Left ventricle myocardium superior (tissue), 1 donor: Measurements from ENCODE around the gene BCLAF1. TPM values are rescaled to one million over a fixed set of nuclear protein-coding genes. Genes with fewer than 3 reads are reported as not detected.

Experiments
- ATAC-seq: fragments of 200-7000 bp; cut with Tn5 transposase; one replicate; pipeline ENCODE4 v1.9.1; 2020; ENCODE audit warnings: mild to moderate bottlenecking, moderate library complexity
- DNase-seq: peaks from one replicate; pipeline ENCODE4 v3.0.0-alpha.2; 2020
- intact Hi-C: fragments of 100-400 bp; cut with micrococcal nuclease; formaldehyde crosslinking; loops from one replicate; pipeline ENCODE4 v1.11.0; 2022
- long read RNA-seq: library from polyadenylated mRNA; unstranded; transcript quantifications from one replicate; pipeline ENCODE4 v2.0.0, GENCODE V29; 2021
- total RNA-seq: library from RNA; stranded (reverse); fragmentation: NEBNext Ultra II Directional; extraction: Animal tissue kit (Norgen Biotek cat#: 25700); gene quantifications from one replicate; pipeline ENCODE4 v1.2.1, GENCODE V29; 2021
- donor health status: DM: no; HTN: yes; CAD: no; lungs with severe emphysema.

Gene BCLAF1, protein sequence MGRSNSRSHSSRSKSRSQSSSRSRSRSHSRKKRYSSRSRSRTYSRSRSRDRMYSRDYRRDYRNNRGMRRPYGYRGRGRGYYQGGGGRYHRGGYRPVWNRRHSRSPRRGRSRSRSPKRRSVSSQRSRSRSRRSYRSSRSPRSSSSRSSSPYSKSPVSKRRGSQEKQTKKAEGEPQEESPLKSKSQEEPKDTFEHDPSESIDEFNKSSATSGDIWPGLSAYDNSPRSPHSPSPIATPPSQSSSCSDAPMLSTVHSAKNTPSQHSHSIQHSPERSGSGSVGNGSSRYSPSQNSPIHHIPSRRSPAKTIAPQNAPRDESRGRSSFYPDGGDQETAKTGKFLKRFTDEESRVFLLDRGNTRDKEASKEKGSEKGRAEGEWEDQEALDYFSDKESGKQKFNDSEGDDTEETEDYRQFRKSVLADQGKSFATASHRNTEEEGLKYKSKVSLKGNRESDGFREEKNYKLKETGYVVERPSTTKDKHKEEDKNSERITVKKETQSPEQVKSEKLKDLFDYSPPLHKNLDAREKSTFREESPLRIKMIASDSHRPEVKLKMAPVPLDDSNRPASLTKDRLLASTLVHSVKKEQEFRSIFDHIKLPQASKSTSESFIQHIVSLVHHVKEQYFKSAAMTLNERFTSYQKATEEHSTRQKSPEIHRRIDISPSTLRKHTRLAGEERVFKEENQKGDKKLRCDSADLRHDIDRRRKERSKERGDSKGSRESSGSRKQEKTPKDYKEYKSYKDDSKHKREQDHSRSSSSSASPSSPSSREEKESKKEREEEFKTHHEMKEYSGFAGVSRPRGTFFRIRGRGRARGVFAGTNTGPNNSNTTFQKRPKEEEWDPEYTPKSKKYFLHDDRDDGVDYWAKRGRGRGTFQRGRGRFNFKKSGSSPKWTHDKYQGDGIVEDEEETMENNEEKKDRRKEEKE
- total RNA-seq: 67.0 TPM
- long read RNA-seq, full-length matches to known transcripts: 14 of 52 reads
- long read RNA-seq, partial matches to known transcripts: 35 of 52 reads
- long read RNA-seq, other reads (novel, unspliced or antisense): 3 of 52 reads

- DNase-seq (peak; percentile 100), ATAC-seq (peak; percentile 95)
- intact Hi-C loops: no loop called here
Observed at GRCh38 chr6:136289579-136290409, at the start of gene BCLAF1. Gene BCLAF1 (minus strand): TSS chr6:136289846. CDS start chr6:136279866, 9,980 bp downstream.

DNA sequence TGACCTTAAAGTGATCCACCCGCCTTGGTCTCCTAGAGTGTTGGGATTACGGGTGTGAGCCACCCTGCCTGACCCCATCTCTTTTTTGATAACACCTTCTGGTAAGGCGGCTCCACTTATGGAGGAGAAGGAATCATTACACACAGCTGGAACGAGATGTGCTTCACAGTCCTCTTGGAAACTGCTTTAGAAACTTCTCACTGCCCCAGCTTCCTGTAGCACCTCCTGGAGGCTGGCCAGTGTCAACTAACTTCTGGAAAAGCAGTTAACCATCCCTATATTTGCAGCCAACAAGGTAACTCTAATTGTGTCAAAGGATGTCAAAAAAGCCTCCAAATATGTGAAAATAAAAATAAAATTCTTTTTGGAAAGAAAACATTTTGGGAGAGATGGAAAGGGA is 48.8 kb upstream of the BCLAF1 start:
- intact Hi-C loops: no loop called here
- no peak for DNase-seq
- no peak for ATAC-seq

- DNase-seq (no peak), ATAC-seq (no peak)
- intact Hi-C loops: no loop called here
Observed at GRCh38 chr6:136337606-136338005, 48.0 kb upstream of the BCLAF1 start.

DNA sequence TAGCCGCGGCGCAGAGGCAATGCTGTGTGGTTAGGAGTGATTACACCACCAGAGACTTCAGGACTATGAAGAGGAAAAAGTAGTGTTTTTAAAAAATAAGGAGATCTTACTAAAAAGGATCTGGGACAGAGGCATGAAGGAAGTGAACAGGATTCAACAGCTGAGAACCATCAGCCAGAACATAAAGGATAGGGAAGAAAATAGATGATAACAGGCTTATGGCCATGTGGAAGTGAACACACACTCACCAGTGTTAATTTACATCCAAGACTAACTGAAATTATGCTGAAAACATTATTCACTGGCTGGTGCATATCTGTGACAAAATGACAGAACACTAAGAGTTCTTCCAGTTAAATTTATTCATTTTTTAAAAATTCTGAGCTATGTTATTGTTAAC is 47.5 kb upstream of the BCLAF1 start:
- DNase-seq: no peak
- ATAC-seq: no peak
- intact Hi-C loops: no loop called here

DNA sequence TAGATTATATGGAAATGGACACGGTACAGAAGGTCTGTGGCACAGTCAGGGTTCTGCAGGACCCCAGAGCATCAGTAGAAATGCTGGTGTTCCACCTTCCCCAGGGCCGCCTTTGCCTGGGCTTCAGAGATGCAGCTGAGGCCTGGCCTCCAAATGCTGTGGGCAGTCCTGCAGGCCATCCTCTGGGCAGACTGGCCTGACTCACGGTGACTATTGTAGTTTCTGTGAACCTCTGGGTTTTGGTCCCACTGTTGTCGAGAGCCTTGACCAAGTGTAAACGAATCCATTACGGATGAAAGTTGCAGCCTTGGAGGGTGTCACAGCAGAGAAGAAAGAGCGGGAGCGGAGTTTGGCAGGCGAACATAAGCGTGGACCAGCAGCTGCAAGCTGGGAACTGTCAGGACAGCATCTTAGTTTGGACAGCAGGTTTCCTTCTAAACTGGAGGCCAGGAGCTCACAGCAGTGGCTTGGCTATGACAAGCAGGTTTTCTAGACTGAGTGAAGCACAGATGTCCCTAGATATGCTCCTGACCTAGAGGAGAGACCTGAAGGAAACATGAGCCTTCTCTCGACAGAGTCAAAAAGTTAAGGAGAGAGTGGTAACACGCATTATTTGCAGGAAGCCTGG is 46.2 kb upstream of the BCLAF1 start:
- peak; percentile 77 for ATAC-seq
- intact Hi-C loops: no loop called here
- no peak for DNase-seq

DNA sequence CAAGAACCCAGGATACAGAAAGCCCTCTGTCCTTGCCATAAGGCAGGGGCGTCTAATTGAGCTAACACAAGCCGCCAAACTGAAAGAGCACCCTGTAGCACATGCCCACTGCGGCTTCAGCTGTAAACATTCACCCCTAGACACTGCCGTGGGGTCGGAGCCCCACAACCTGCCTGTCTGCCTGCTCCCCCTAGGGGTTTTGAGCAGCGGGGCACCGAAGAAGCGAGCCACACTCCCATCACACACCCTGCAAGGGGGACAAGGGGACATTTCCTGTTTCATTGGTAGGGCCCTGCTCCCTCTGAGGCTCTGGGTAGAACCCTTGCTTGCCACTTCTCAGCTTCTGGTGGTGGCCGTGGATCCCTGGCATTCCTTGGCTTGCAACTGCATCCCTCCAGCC is 45.2 kb upstream of the BCLAF1 start:
- intact Hi-C loops: no loop called here
- no peak for DNase-seq
- ATAC-seq: no peak

DNA sequence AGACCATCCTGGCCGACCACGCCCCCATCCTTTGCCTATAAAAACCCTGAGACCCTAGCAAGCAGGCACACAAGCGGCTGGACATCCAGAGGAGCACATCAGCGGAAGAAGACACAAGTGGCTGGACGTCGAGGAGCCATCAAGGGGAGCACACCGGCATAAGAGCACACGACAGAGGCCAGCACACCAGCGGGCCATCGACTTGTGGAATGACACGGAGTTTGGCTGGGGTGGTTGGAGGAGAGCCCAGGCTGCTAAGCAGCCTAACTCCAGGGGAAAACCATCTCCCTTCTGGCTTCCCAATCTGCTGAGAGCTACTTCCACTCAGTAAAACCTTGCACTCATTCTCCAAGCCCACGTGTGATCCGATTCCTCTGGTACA is 44.8 kb upstream of the BCLAF1 start:
- intact Hi-C loops: no loop called here
- DNase-seq: peak; percentile 33
- ATAC-seq: peak; percentile 63

GRCh38 chr6:136333824-136334464 is 44.3 kb upstream of the BCLAF1 start:
- intact Hi-C loops: no loop called here
- DNase-seq: no peak
- peak; percentile 18 for ATAC-seq

DNA sequence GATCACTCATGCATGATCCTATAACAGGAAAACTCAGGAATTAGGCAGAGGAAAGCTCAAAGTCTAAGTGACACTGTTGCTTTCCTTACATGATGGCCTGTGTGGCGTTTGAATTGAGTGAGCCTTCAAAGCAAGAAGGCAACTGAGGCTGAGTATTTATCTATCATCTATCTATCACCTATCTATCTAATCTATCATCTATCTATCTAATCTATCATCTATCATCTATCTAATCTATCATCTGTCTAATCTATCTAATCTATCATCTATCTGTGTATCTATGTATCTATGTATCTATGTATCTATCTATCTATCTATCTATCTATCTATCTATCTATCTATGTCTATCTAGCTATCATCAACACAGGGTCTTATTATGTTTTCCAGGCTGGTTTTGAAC is 41.8 kb upstream of the BCLAF1 start:
- ATAC-seq (no peak), DNase-seq (no peak)
- intact Hi-C loops: no loop called here

- DNase-seq (no peak), ATAC-seq (no peak)
- intact Hi-C loops: no loop called here
Observed at GRCh38 chr6:136330634-136331033, 41.0 kb upstream of the BCLAF1 start.

DNA sequence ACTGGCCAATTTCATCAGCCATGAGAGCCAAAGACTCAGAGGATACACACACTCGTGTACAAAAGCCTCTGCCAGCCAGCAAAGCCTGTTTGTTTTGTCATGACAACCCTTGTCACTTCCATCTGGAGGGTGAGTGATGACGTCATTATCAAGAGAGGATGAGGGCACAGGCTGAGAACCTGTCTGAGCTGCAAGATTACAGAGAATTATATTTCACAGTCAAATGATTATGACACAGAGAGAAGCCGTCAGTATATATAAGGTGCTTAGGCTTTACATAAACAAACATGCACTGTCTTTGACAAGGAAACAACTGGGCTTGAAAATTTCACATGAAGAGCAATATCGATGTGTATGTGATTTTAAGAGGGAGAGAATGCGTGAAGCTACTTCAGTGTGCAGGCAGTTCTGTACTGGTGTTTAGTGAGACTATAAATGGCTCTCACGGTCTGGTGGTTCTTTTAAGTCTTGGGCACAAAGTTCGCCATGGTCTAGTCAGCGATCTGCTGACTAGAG is 36.5 kb upstream of the BCLAF1 start:
- DNase-seq (no peak), ATAC-seq (no peak)
- intact Hi-C loops: no loop called here

DNA sequence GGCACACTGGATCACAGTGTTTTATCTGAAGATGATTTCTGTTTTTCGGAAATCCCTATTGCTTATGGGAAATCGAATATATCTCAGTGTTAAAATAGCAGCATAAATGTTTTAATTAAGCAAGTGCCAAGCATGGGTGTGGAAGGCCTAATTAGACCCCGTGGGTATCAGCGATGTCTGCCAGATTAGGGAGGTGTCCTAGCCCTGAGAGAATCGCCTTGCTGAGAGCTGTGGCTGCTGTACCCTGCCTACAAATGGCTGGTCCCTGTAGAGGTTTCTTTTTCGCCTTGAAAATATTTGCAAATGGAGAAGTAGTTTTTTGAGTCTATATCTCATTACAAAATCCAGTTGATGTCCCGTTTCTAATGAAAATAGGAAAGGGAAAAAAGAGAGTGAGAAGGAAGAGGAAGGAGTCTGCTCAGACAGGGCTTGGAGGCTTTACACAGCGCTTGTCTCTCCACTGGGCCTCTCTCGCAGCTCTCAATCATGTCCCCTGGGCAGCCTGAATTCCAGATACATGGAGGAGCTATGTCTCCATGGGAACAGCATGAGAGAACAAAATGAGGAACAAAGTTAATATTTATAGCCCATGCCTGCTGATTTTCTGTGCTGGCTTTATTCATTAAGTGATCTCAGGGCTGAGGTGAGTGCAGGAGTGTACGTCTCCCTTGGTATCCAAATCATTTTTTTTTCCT is 35.2 kb upstream of the BCLAF1 start:
- intact Hi-C loops: no loop called here
- no peak for DNase-seq
- peak; percentile 74 for ATAC-seq

DNA sequence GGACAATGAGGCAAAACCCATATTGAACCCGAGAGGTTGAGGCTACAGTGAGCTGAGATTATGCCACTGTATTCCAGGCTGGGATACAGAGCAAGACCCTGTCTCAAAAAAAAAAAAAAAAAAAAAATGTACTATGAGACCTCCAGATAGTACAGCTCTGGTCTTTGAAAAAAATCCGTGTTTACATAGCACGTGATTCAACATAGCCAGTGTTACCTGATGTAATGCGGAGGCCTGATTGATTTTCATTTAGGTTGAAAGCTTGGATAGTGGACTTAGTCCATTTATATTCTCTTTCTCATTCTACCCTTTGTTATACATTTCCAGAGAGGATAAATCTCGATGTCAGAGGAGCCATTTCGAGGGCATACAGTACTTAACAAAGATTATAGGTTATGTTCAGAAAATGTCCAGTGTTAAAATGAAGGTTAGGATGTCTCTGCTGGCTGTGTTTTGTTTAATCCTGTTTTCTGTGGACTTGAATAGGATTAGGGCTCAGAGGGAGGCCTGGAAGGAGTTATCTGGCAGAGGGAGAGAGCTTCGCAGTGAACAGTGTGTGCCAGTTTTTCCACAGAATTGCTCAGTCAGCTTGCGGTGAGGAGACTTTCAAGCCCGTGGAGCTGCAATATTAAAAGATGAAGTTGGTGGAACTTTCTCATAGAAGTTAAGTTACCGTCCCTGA is 33.9 kb upstream of the BCLAF1 start:
- no peak for DNase-seq
- intact Hi-C loops: no loop called here
- ATAC-seq: peak; percentile 65

GRCh38 chr6:136319732-136320131 is 30.1 kb upstream of the BCLAF1 start:
- ATAC-seq: no peak
- DNase-seq: no peak
- intact Hi-C loops: loop anchor here (10.0 kb wide), 1 partner anchor 815 kb away; no protein-coding TSS in a partner anchor

DNA sequence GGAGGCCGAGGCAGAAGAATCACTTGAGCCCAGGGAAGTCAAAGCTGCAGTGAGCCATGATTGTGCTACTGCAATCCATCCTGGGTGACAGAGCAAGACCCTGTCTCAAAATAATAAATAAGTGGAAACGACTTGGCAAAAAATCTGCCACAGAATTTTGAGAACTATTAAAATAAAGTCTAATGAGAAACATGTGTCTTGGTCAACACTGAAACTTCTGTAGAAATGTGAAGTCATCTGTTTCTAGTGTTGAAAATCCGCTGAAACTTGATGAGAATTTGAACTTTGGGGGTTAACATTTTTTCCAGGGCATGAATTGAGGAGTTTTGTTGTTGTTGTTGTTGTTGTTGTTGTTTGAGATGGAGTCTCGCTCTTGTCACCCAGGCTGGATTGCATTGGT is 29.0 kb upstream of the BCLAF1 start:
- intact Hi-C loops: loop anchor here (10.0 kb wide), 1 partner anchor 814 kb away; no protein-coding TSS in a partner anchor
- ATAC-seq (no peak), DNase-seq (no peak)

DNA sequence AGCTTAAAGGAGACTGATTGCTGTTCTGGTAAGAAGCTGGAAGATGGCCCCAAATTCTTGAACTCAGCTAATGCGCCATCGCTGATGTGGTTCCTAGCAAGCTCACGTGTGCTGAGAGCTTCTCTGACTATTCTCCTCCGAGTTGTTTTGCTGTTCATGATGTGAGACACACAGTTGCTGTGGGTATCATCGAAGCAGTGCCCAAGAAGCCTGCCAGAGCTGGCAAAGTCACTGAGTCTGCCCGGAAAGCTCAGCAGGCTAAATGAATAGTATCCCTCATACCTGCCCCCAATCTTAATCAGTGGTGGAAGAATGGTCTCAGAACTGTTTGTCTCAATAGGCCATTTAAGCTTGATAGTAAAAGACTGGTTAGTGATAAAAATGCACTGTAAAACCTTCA is 28.3 kb upstream of the BCLAF1 start:
- ATAC-seq: no peak
- no peak for DNase-seq
- intact Hi-C loops: loop anchor here (10.0 kb wide), 1 partner anchor 813 kb away; no protein-coding TSS in a partner anchor
